ENCODE measurements around the gene TARS3. TPM values are rescaled to one million over a fixed set of nuclear protein-coding genes. Genes with fewer than 3 reads are reported as not detected.

TARS3 gene
- total RNA-seq, 1 donor from 2014 or later = 13.0 TPM

- Mint-ChIP-seq H3K27ac (no peak overlapping the region), H3K27me3 (no peaks in the 10 kb centered on the region), H3K36me3 (ENCODE audit: low read depth) (peaks cover 75% of the 10 kb centered on the region), H3K4me1 (no peaks in the 10 kb centered on the region), H3K4me3 (no peak overlapping the region), H3K9me3 (no peaks in the 10 kb centered on the region)
- DNase-seq = no peak
- TF ChIP-seq CTCF (IDR thresholded peaks at IDR 0.05) = no peak
- ChIA-PET CTCF (no interaction called here), POLR2A (no interaction called here)
- no peak for ATAC-seq (ENCODE audit: low read depth)
- intact Hi-C loops (cut with micrococcal nuclease) = no loop called here
These were observed 39.4 kb downstream of the TARS3 start for GRCh38 chr15:101684877-101685276.

- CTCF ChIA-PET = no interaction called here
- no peak for TF ChIP-seq CTCF (IDR thresholded peaks at IDR 0.05)
- POLR2A ChIA-PET = no interaction called here
- no peak overlapping the region for H3K27ac Mint-ChIP-seq
- no peak for ATAC-seq (ENCODE audit: low read depth)
- H3K9me3 Mint-ChIP-seq = no peaks in the 10 kb centered on the region
- H3K36me3 Mint-ChIP-seq (ENCODE audit: low read depth) = peaks cover 75% of the 10 kb centered on the region
- intact Hi-C loops (cut with micrococcal nuclease) = no loop called here
- no peak overlapping the region for H3K4me3 Mint-ChIP-seq
- no peaks in the 10 kb centered on the region for H3K27me3 Mint-ChIP-seq
- H3K4me1 Mint-ChIP-seq = no peaks in the 10 kb centered on the region
- DNase-seq = no peak
These were observed 39.9 kb downstream of the TARS3 start for GRCh38 chr15:101684384-101684783.

GRCh38 chr15:101679806-101680205 lies 44.5 kb downstream of the TARS3 start:
- Mint-ChIP-seq H3K9me3 (no peaks in the 10 kb centered on the region), H3K4me1 (peaks cover 9% of the 10 kb centered on the region), H3K27ac (no peak overlapping the region), H3K27me3 (no peaks in the 10 kb centered on the region), H3K36me3 (ENCODE audit: low read depth) (peaks cover 77% of the 10 kb centered on the region), H3K4me3 (no peak overlapping the region)
- POLR2A ChIA-PET = no interaction called here
- TF ChIP-seq CTCF (IDR thresholded peaks at IDR 0.05) = no peak
- DNase-seq = no peak
- CTCF ChIA-PET = no interaction called here
- intact Hi-C loops (cut with micrococcal nuclease) = no loop called here
- ATAC-seq (ENCODE audit: low read depth) = no peak

- no peaks in the 10 kb centered on the region for H3K9me3 Mint-ChIP-seq
- H3K4me3 Mint-ChIP-seq = no peak overlapping the region
- H3K27ac Mint-ChIP-seq = no peak overlapping the region
- no peaks in the 10 kb centered on the region for H3K27me3 Mint-ChIP-seq
- peaks cover 9% of the 10 kb centered on the region for H3K4me1 Mint-ChIP-seq
- DNase-seq = no peak
- intact Hi-C loops (cut with micrococcal nuclease) = no loop called here
- TF ChIP-seq CTCF (IDR thresholded peaks at IDR 0.05) = no peak
- POLR2A ChIA-PET = interaction anchor here (1.2 kb wide), 1 partner anchor 750 kb away, joined by 4 read pairs; no protein-coding TSS in a partner anchor
- no peak for ATAC-seq (ENCODE audit: low read depth)
- peaks cover 76% of the 10 kb centered on the region for H3K36me3 Mint-ChIP-seq (ENCODE audit: low read depth)
- CTCF ChIA-PET = no interaction called here
These were observed 47.3 kb downstream of the TARS3 start for GRCh38 chr15:101676921-101677329.

- ATAC-seq (ENCODE audit: low read depth) (peak; percentile 84), DNase-seq (no peak)
- CTCF ChIA-PET = no interaction called here
- H3K9me3 Mint-ChIP-seq = no peaks in the 10 kb centered on the region
- peaks cover 78% of the 10 kb centered on the region for H3K36me3 Mint-ChIP-seq (ENCODE audit: low read depth)
- intact Hi-C loops (cut with micrococcal nuclease) = no loop called here
- TF ChIP-seq CTCF (IDR thresholded peaks at IDR 0.05) = no peak
- peaks cover 9% of the 10 kb centered on the region for H3K4me1 Mint-ChIP-seq
- POLR2A ChIA-PET = interaction anchor here (0.9 to 1.2 kb wide), 2 partner anchors 25 to 749 kb away, joined by 3 to 4 read pairs; no protein-coding TSS in a partner anchor
- peak overlapping the region; percentile 78 for H3K4me3 Mint-ChIP-seq
- no peaks in the 10 kb centered on the region for H3K27me3 Mint-ChIP-seq
- peak overlapping the region; percentile 79 for H3K27ac Mint-ChIP-seq
These were observed 48.3 kb downstream of the TARS3 start for GRCh38 chr15:101675796-101676582.
